HEK293T (cell line): Measurements from ENCODE around the gene AR.

Source experiments
- CTCF ChIA-PET: fragments of 350-600 bp; formaldehyde crosslinking; extraction: SDS; loops from one replicate; lab custom pipeline; 2021; ENCODE audit warnings: antibody characterized with exemption, inconsistent platforms; lab: Yijun Ruan, JAX
- POLR2A ChIA-PET: fragments of 350-600 bp; formaldehyde crosslinking; extraction: SDS; loops from one replicate; lab custom pipeline; 2020; ENCODE audit warnings: antibody characterized with exemption, inconsistent platforms; lab: Yijun Ruan, JAX
- DNase-seq: peaks from one replicate; pipeline ENCODE4 v3.0.0; 2012; ENCODE audit warnings: mixed read lengths; ENCODE audit errors: extremely low spot score
- ARNT ChIP-seq: fragments of 450-650 bp; IDR thresholded peaks from 2 replicates; pipeline ENCODE4 v1.6.1; 2017; ENCODE audit warnings: mild to moderate bottlenecking
- BHLHE40 ChIP-seq: fragments of 450-650 bp; IDR thresholded peaks from 2 replicates; pipeline ENCODE4 v1.6.1; 2016; ENCODE audit warnings: mild to moderate bottlenecking, moderate library complexity, borderline replicate concordance
- CTBP1 ChIP-seq: fragments of 450-650 bp; IDR thresholded peaks from 2 replicates; pipeline ENCODE4 v1.6.1; 2016; ENCODE audit warnings: borderline replicate concordance
- ELF4 ChIP-seq: fragments of 450-650 bp; IDR thresholded peaks from 2 replicates; pipeline ENCODE4 v1.6.1; 2017; ENCODE audit warnings: antibody characterized with exemption
- FOXA1 ChIP-seq: fragments of 450-650 bp; IDR thresholded peaks from 2 replicates; pipeline ENCODE4 v1.6.1; 2016; ENCODE audit warnings: mild to moderate bottlenecking
- FOXK2 ChIP-seq: fragments of 450-650 bp; IDR thresholded peaks from 2 replicates; pipeline ENCODE4 v1.6.1; 2016; ENCODE audit warnings: mild to moderate bottlenecking
- FOXM1 ChIP-seq: fragments of 450-650 bp; IDR thresholded peaks from 2 replicates; pipeline ENCODE4 v1.6.1; 2017; ENCODE audit warnings: mild to moderate bottlenecking, borderline replicate concordance
- HDGF ChIP-seq: fragments of 450-650 bp; IDR thresholded peaks from 2 replicates; pipeline ENCODE4 v1.6.1; 2017; ENCODE audit warnings: antibody characterized with exemption, borderline replicate concordance
- L3MBTL2 ChIP-seq: fragments of 450-650 bp; conservative IDR thresholded peaks from 2 replicates; pipeline ENCODE4 v1.6.1; 2016; ENCODE audit warnings: mild to moderate bottlenecking
- LEF1 ChIP-seq: fragments of 450-650 bp; IDR thresholded peaks from 2 replicates; pipeline ENCODE4 v1.6.1; 2017; ENCODE audit warnings: mild to moderate bottlenecking, borderline replicate concordance
- NFRKB ChIP-seq: fragments of 450-650 bp; IDR thresholded peaks from 2 replicates; pipeline ENCODE4 v1.6.1; 2016; ENCODE audit warnings: mild to moderate bottlenecking, moderate library complexity
- SP1 ChIP-seq: fragments of 450-650 bp; IDR thresholded peaks from 2 replicates; pipeline ENCODE4 v1.6.1; 2017
- SUZ12 ChIP-seq: fragments of 450-650 bp; IDR thresholded peaks from 2 replicates; pipeline ENCODE4 v1.6.1; 2016; ENCODE audit warnings: mild to moderate bottlenecking
- TARDBP ChIP-seq: fragments of 450-650 bp; IDR thresholded peaks from 2 replicates; pipeline ENCODE4 v1.6.1; 2016
- ZNF384 ChIP-seq: fragments of 450-650 bp; IDR thresholded peaks from 2 replicates; pipeline ENCODE4 v1.6.1; 2016
- TF ChIP-seq, protein P1 (sequence below): fragments of 450-650 bp; IDR thresholded peaks from 2 replicates; pipeline ENCODE4 v1.6.1; 2016

Gene AR

DNA sequence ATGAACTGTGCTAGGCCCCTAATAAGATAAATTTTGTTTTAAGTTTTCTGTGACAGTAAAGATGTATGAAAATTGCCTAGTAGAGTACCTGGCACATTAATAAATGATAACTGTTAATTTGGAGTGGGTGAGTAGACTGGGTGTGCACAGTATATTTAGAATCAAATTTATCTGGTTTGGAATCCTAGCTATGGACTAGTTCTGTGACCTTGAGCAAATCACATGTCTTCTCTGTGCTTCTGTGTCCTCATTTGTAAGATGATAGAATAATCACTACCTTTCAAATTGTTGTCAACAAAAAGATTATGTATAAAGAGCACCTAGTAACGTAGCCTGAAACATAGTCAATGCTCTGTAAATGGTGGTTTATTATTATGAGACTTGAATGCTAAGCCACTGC is 170.2 kb downstream of the AR start:
- TF ChIP-seq SUZ12 (no peak), TARDBP (no peak), L3MBTL2 (no peak), NFRKB (no peak), ZNF384 (no peak), CTBP1 (no peak), FOXK2 (no peak), ELF4 (no peak), LEF1 (no peak), FOXM1 (no peak), ARNT (no peak)
- TF ChIP-seq, protein P1, sequence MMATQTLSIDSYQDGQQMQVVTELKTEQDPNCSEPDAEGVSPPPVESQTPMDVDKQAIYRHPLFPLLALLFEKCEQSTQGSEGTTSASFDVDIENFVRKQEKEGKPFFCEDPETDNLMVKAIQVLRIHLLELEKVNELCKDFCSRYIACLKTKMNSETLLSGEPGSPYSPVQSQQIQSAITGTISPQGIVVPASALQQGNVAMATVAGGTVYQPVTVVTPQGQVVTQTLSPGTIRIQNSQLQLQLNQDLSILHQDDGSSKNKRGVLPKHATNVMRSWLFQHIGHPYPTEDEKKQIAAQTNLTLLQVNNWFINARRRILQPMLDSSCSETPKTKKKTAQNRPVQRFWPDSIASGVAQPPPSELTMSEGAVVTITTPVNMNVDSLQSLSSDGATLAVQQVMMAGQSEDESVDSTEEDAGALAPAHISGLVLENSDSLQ, result no peak
- POLR2A ChIA-PET, result no interaction called here
- CTCF ChIA-PET, result no interaction called here
- no peak for DNase-seq

DNA sequence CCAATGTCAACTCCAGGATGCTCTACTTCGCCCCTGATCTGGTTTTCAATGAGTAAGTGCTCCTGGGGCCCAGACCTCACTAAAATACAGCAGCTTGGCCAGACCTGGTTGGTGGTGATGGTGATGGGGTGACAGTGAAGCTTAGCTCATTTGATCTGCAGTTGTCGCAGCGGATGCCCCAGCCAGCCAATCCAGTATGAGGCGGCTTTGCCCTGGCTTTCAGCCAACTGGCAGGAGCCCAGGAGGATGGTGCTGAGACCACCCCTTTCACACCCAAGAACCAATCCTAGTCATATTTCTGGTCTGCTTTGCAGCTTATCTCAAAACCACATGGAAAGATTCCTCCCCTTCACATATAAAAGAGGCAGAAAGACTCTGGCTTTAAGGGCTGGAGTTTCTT is 173.8 kb downstream of the AR start:
- ChIA-PET CTCF (no interaction called here), POLR2A (no interaction called here)
- no peak for DNase-seq
- TF ChIP-seq SUZ12, result no peak

DNA sequence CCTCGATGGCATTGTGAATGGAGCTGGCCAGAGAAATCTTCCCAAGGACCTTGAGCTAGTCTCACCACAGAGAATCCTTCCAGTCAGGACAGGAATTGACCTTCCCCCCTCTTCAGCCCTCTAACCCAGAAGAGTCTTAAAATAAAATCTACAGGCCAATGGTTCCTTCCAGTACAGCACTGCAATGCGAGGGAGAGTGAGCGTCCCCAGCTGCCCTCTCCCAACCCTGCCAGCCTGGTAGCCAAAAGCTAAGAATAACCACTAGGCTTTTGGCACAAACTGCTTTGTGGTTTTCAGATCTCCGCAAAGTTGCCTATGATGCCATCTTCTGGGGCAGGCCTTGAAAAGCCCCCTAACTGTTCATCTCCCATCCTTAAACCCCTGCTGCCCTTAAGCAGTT is 175.1 kb downstream of the AR start:
- ChIA-PET POLR2A (no interaction called here), CTCF (no interaction called here)
- DNase-seq, result no peak
- no peak for TF ChIP-seq HDGF
- no peak for TF ChIP-seq NFRKB
- no peak for TF ChIP-seq SUZ12
- TF ChIP-seq ZNF384, result no peak
- TF ChIP-seq FOXA1, result no peak
- TF ChIP-seq CTBP1, result no peak

DNA sequence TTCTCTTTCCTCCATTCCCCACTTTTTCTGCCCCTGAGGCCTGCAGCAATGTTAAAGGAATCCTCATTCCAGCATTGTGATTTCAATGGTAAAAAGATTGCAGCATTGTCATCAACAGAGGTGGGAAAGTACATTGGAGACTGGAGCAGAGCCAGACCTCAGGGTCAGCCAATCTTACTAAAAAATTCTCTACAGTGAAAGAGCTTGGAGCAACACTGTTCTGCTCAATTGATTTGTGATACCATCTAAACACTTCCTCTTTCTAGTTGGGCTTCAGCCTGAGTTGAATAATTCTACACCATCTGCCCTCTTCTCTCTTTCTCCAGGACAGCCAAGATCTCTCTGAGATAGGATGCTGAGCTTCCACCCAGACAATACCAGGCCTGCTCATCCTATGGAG is 176.5 kb downstream of the AR start:
- ChIA-PET POLR2A (no interaction called here), CTCF (no interaction called here)
- no peak for TF ChIP-seq NFRKB
- no peak for TF ChIP-seq HDGF
- no peak for TF ChIP-seq ELF4
- TF ChIP-seq LEF1, result no peak
- TF ChIP-seq ARNT, result no peak
- DNase-seq, result no peak

DNA sequence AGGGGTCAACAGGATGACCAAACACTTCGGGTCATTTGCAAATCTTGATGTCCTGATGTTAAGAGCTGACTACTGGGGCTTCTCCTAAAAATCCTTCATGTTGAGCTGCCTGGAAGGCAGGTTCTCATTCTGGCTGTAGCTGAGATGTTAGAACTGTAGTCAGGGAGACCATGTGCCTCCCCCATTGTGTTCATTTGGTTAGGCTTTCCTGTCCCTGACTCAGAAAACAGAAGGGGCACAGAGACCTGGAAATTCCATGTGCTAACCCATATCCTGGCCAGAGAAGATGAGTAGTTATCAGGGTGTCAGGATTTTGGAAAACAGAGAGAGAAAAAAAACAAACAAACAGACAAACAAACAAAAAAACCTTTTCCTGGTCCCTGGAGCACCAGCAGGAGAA is 177.5 kb downstream of the AR start:
- ChIA-PET POLR2A (no interaction called here), CTCF (no interaction called here)
- DNase-seq, result no peak
- TF ChIP-seq TARDBP (no peak), SP1 (no peak), FOXM1 (no peak), SUZ12 (no peak), ZNF384 (no peak), ELF4 (no peak), L3MBTL2 (no peak), ARNT (no peak)
- TF ChIP-seq, protein P1, result no peak

DNA sequence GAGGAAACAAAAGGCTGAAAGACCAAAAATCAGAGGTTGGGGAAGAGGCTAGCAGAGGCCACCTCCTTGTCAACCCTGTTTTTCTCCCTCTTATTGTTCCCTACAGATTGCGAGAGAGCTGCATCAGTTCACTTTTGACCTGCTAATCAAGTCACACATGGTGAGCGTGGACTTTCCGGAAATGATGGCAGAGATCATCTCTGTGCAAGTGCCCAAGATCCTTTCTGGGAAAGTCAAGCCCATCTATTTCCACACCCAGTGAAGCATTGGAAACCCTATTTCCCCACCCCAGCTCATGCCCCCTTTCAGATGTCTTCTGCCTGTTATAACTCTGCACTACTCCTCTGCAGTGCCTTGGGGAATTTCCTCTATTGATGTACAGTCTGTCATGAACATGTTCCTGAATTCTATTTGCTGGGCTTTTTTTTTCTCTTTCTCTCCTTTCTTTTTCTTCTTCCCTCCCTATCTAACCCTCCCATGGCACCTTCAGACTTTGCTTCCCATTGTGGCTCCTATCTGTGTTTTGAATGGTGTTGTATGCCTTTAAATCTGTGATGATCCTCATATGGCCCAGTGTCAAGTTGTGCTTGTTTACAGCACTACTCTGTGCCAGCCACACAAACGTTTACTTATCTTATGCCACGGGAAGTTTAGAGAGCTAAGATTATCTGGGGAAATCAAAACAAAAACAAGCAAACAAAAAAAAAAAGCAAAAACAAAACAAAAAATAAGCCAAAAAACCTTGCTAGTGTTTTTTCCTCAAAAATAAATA is 179.9 kb downstream of the AR start:
- TF ChIP-seq ARNT, result no peak
- no peak for TF ChIP-seq LEF1
- no peak for TF ChIP-seq HDGF
- TF ChIP-seq SP1, result no peak
- no peak for TF ChIP-seq ZNF384
- TF ChIP-seq SUZ12, result no peak
- DNase-seq, result no peak
- ChIA-PET CTCF (no interaction called here), POLR2A (no interaction called here)

DNA sequence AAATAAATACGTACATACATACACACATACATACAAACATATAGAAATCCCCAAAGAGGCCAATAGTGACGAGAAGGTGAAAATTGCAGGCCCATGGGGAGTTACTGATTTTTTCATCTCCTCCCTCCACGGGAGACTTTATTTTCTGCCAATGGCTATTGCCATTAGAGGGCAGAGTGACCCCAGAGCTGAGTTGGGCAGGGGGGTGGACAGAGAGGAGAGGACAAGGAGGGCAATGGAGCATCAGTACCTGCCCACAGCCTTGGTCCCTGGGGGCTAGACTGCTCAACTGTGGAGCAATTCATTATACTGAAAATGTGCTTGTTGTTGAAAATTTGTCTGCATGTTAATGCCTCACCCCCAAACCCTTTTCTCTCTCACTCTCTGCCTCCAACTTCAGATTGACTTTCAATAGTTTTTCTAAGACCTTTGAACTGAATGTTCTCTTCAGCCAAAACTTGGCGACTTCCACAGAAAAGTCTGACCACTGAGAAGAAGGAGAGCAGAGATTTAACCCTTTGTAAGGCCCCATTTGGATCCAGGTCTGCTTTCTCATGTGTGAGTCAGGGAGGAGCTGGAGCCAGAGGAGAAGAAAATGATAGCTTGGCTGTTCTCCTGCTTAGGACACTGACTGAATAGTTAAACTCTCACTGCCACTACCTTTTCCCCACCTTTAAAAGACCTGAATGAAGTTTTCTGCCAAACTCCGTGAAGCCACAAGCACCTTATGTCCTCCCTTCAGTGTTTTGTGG is 180.7 kb downstream of the AR start:
- DNase-seq, result no peak
- TF ChIP-seq NFRKB, result no peak
- no peak for TF ChIP-seq TARDBP
- no peak for TF ChIP-seq ELF4
- no peak for TF ChIP-seq ARNT
- no peak for TF ChIP-seq LEF1
- TF ChIP-seq BHLHE40, result no peak
- TF ChIP-seq, protein P1, result no peak
- CTCF ChIA-PET, result no interaction called here
- POLR2A ChIA-PET, result no interaction called here
